ENCODE measurements around the gene ARHGAP5.

ARHGAP5 gene

DNA sequence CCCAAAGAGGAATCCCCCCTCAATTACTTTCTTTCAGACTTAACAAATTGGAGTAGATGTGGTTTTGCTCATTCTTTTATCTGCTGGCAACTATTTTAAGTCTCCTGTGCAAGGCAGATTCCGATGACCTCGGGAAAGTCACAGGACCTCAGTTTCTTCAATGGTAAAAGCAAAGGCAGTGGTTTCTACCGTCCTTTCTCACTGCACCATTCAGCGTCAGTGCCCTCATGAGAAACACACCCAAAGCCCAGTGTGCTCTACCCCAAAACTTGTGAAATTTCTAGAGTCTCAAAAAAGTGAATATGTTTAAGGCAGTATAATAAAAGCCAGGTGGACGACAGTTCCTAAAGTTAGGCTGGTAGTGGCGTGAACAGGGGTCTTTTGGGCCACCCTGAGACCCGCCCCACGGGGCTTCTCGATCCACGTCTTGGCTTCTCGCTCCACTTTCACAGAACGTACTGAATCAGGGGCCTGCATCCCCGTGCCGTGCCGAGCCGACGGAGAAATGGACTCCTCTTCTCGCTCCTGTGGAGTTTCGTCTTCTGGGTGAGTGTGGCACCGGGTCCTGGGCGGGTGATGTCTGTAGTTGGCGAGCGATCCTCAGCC, 1.3 kb upstream of the ARHGAP5 start:
- TF ChIP-seq, protein P1, sequence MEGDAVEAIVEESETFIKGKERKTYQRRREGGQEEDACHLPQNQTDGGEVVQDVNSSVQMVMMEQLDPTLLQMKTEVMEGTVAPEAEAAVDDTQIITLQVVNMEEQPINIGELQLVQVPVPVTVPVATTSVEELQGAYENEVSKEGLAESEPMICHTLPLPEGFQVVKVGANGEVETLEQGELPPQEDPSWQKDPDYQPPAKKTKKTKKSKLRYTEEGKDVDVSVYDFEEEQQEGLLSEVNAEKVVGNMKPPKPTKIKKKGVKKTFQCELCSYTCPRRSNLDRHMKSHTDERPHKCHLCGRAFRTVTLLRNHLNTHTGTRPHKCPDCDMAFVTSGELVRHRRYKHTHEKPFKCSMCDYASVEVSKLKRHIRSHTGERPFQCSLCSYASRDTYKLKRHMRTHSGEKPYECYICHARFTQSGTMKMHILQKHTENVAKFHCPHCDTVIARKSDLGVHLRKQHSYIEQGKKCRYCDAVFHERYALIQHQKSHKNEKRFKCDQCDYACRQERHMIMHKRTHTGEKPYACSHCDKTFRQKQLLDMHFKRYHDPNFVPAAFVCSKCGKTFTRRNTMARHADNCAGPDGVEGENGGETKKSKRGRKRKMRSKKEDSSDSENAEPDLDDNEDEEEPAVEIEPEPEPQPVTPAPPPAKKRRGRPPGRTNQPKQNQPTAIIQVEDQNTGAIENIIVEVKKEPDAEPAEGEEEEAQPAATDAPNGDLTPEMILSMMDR (conservative IDR thresholded peaks at IDR 0.05; ENCODE audit: low read depth, low read length) = peak; percentile 0
- DNase-seq (ENCODE audit: low read depth) = peak; percentile 25
- peak overlapping the region; percentile 86 for H3K4me3 ChIP-seq (ENCODE audit: low read length)

DNA sequence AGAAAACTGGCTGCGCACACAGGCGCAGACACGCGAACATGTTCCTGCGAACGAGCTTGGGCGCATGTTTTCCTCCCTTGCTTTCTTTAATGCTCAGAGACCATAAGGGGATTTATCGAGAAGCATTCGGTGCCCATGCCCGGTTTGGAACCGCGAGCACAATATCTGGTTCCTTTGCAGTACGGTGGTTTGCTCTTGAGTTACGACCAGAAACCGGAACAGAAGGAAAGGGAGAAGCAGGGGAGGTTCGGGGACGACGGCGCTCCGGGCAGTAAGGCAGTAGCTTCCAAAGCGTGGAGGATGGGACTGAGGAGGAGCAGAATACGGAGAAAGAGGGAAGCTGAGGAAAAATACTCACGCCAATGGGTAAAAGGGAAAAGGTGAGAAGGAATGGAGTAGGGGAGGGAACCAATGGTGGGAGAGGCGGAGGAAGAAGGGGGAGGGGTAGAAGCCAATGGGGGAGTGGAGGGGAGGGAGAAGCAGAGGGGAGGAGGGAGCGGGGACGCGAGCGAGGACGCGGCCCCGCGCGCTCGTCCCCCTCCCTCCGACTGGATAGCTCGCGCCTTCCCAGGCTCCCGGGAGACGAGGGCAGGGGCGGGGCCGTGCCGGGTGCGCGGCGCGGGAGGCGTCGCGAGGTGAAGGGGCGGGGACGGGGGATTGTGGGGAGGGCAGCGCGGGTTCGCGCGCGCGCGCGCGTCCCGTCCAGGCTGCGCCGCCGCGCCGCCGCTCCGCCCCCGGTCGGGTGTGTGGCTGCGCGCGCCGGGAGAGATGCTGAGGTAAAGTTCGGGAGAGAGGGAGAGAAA, 625 bp upstream of the ARHGAP5 start:
- peak overlapping the region; percentile 95 for H3K4me3 ChIP-seq (ENCODE audit: low read length)
- peak; percentile 91 for DNase-seq (ENCODE audit: low read depth)
- TF ChIP-seq, protein P1 (conservative IDR thresholded peaks at IDR 0.05; ENCODE audit: low read depth, low read length) = no peak

DNA sequence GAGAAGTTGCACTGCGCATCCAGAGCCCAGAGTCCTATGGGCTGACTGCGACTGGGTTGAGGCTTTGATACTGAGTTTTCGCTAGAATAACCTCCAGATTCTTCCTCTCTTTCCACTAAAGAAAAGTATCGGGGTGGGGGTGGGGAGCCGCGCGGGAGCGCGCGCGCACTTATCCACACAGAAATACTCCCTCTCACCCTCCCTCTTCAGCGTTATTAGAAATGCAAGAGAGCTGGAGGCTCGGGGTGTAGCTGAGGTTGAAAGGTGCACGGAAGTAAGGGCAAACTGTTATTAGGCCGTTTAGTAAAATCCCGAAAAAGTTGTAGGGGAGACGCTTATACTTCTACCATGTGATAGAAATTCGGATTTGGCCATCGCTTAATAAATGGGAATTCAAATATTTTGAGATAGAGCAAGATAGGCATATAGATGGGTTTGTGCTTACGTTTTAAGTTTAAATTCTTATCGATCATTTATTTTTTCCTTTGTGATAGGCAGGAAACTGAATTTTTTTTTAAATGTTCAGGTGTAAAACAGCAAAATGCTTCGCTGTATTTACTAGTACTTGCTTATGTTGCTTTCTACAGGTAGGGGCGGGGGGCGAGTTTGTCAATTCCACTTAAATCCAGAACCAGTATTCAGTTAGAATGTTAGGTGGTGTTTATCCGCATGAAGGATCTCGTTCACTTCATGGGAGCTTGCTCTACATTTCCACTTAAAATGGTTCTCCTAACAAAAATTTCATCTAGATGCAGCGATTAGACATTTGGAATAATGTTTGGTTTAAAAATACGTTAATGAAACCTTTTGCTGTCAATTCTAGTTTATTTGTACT, 1.1 kb downstream of the ARHGAP5 start:
- peak overlapping the region; percentile 95 for H3K4me3 ChIP-seq (ENCODE audit: low read length)
- TF ChIP-seq, protein P1 (conservative IDR thresholded peaks at IDR 0.05; ENCODE audit: low read depth, low read length) = no peak
- DNase-seq (ENCODE audit: low read depth) = no peak

DNA sequence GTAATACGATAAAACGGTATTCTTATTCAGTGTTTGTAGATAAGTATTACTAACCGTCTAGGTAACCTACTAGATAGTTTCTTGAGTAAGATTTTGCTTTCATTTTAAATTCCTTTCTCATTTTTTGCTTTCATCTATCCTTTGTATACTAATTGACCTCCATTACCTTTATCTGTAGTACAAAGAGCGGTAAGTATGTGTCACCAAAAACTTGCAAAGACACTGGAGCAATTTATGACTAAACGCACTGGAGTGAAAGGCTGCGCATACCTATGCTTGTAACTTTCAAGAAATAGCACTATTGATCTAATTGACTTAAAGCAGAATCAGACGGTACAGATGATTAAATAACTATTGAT, 1.7 kb downstream of the ARHGAP5 start:
- TF ChIP-seq, protein P1 (conservative IDR thresholded peaks at IDR 0.05; ENCODE audit: low read depth, low read length) = no peak
- no peak for DNase-seq (ENCODE audit: low read depth)
- H3K4me3 ChIP-seq (ENCODE audit: low read length) = peak overlapping the region; percentile 95

DNA sequence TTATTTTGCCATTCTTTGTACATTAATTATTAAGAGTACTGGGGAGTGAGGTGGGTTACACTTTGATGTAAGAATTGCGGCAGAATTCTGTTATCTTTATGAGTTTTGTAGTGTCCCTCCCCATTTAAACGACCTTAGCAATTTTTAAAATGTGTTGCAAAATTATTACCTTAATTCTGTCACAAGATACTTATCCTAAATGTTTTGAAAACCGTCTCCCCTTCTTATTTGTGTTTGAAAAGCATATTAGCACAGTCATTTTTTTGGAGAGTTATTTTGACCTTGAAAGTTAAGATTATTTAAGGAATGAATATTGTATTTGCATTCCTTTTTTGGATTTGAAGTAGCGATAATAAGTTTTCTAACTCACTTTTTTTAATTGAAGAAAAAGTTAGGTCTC, 2.2 kb downstream of the ARHGAP5 start:
- peak overlapping the region; percentile 95 for H3K4me3 ChIP-seq (ENCODE audit: low read length)
- DNase-seq (ENCODE audit: low read depth) = no peak

DNA sequence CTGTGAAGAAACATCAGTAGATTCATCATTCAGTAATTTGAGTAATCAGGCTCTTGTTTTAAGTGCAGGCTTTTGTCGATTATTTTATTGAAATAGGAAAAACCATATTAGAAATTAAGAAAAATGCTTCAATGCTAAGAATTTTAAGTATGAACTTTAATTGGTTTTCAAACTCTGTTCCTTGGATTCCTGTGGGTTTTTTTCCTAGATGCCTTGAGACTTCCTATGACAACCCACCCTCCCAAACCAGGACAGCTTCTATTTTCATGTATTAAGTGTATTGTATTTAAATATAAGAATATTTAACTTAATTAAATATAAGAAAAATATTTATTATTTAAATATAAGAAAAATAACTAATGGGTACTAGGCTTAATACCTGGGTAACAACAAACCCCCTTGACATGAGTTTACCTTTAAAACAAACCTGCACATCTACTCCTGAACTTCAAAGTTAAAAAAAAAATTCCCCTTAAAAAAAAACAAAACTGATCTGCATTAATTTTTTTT, 3.0 kb downstream of the ARHGAP5 start:
- DNase-seq (ENCODE audit: low read depth) = no peak
- H3K4me3 ChIP-seq (ENCODE audit: low read length) = peak overlapping the region; percentile 95
- TF ChIP-seq, protein P1 (conservative IDR thresholded peaks at IDR 0.05; ENCODE audit: low read depth, low read length) = no peak

More for the DNA sequence above, 2.2 kb downstream of the ARHGAP5 start:
- TF ChIP-seq, protein P1 (conservative IDR thresholded peaks at IDR 0.05; ENCODE audit: low read depth, low read length) = no peak
